Stimulated activated CD8-positive, alpha-beta memory T cell treated with anti-CD3 and anti-CD28 coated beads, Interleukin-7, amount 100 ng/mL, for 24 hours (primary cell): ENCODE data around the gene ARHGEF2.
A peak's percentile ranks its signal among the peaks of the same experiment; 100 is the strongest.
"Not testable (repeated sequence)": the region's sequence is repeated elsewhere in the genome, so short reads cannot be mapped to it uniquely, and the experiment has no call there.

Source experiments
- DNase-seq: peaks from one replicate; pipeline ENCODE4 v3.0.0-alpha.2; 2020; ENCODE audit warnings: low read depth

The ARHGEF2 gene

DNA sequence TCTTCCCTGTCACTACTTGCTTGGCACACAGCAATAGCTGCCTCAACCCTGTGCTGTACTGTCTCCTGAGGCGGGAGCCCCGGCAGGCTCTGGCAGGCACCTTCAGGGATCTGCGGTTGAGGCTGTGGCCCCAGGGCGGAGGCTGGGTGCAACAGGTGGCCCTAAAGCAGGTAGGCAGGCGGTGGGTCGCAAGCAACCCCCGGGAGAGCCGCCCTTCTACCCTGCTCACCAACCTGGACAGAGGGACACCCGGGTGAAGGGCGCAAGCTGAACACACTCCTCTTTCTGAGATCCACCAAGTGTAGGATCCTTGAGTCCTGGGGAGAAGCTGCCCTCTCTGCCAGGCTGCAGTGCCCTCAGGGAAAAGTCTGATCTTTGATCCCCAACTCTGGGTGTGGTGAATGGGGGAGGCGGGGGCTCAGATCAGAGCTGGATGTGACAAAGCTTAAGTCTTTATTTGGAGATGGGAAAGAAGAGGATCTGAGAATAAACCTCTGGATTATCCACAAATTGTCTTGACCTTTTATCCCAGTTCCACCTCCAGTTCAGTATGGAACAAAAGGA is 35.7 kb downstream of the ARHGEF2 start:
- no peak for DNase-seq

DNA sequence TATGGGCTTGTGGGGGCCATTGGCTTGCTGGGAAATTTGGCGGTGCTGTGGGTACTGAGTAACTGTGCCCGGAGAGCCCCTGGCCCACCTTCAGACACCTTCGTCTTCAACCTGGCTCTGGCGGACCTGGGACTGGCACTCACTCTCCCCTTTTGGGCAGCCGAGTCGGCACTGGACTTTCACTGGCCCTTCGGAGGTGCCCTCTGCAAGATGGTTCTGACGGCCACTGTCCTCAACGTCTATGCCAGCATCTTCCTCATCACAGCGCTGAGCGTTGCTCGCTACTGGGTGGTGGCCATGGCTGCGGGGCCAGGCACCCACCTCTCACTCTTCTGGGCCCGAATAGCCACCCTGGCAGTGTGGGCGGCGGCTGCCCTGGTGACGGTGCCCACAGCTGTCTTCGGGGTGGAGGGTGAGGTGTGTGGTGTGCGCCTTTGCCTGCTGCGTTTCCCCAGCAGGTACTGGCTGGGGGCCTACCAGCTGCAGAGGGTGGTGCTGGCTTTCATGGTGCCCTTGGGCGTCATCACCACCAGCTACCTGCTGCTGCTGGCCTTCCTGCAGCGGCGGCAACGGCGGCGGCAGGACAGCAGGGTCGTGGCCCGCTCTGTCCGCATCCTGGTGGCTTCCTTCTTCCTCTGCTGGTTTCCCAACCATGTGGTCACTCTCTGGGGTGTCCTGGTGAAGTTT is 36.4 kb downstream of the ARHGEF2 start:
- no peak for DNase-seq

DNA sequence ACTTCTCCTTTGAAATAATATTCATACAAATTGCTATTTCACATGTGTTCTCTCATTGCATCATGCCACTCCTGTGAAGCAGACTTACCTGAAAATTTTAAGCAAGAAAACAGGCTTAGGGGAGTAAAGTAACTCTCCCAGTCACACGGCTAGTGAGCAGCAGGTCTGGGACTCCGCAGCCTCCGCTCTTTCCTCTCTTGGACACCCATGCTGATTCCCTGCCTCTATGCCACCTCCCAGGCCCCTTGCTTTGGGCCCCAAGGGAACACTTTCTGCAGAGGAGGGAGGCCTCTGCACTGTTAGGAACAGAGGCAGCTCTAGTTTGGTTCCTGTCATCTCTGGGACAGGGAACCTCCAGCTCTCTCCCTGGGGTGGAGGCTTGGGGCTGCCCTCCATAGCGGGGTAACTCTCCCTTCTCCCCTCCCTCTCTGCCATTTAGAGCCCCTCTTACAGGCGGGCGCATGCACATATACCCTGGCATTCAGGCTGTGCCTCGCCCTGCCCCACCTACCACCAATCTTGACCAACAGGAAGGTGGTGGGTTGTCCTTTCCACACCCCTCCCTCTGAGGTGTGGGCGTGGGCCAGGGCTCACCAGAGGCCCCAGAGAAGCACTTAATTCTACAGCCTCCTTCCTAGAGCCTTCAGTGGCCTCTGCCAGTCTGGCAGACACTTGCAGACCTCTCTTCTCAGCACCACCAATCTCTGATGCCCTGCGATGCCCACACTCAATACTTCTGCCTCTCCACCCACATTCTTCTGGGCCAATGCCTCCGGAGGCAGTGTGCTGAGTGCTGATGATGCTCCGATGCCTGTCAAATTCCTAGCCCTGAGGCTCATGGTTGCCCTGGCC is 37.1 kb downstream of the ARHGEF2 start, which contains the start of gene RXFP4:
Gene RXFP4, plus strand, starts transcription at position 646 of the 852 bp plus-strand sequence. Its CDS starts 72 bp downstream, at position 718.
- DNase-seq = no peak

DNA sequence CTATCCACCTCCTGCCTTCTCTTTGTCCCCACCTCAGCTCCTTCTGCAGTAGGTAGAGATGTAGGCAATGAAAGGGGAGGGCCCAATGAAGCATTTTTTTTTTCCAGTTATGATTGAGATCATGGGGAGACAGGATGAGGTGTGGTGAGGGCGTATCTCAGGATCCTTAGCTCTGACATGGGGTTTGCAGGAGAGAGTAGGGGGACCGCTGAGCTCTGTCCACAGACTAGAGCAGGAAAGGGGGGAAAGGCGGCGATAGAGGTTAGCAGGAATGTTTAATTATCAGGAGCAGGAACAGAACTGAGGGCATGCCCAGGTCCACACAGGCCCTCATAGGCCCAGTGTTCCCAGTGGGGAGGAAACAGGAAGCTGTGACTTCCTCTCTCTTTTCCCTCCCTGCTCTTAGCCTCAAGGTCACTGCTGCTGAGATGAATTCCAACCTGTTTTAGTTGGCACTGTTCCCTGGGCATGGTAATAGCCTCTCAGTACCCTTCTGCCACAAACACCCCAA is 37.8 kb downstream of the ARHGEF2 start:
- DNase-seq = no peak

DNA sequence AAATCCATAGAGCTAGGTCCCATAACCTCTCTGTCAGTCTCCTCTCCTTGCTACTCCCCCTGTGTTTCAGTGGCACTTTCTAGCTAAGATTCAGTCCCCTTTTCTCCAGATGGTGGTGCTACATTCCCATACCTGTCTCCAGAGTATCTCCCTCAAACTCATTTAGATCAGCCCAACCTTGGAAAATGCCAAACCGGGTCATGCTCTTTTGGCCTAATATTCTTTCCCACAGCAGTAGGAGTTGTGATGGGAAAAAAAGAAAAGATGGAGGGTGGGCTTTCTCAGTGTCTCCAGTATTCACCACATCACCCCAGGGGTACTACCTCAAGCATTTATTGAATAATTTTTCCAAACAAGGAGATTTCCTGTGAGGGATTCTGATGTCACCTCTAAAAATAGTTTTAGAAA is 40.1 kb downstream of the ARHGEF2 start:
- no peak for DNase-seq

DNA sequence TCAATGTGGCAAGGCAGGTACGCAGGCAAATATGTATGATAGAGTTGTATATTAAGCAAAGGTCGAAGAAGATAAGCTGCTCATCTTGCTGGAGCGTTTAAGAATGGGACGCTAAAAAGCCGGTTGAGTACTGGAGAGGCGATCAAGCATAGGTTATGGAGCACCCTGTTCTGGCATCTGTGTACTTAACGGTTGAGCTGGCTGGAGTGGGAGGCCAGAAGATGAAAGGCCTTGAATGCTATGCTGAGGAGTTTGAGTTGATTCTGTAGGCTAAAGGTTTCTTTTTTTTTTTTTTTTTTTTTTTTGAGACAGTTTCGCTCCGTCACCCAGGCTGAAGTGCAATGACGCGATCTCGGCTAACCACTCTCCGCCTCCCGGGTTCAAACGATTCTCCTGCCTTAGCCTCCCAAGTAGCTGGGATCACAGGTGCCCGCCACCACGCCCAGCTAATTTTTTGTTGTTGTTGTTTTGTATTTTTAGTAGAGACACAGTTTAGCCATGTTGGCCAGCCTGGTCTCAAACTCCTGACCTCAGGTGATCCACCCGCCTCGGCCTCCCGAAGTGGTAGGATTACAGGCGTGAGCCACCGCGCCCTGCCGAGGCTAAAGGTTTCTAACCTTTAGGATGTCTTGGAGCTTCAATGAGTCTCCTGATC is 43.3 kb downstream of the ARHGEF2 start:
- DNase-seq = no peak

DNA sequence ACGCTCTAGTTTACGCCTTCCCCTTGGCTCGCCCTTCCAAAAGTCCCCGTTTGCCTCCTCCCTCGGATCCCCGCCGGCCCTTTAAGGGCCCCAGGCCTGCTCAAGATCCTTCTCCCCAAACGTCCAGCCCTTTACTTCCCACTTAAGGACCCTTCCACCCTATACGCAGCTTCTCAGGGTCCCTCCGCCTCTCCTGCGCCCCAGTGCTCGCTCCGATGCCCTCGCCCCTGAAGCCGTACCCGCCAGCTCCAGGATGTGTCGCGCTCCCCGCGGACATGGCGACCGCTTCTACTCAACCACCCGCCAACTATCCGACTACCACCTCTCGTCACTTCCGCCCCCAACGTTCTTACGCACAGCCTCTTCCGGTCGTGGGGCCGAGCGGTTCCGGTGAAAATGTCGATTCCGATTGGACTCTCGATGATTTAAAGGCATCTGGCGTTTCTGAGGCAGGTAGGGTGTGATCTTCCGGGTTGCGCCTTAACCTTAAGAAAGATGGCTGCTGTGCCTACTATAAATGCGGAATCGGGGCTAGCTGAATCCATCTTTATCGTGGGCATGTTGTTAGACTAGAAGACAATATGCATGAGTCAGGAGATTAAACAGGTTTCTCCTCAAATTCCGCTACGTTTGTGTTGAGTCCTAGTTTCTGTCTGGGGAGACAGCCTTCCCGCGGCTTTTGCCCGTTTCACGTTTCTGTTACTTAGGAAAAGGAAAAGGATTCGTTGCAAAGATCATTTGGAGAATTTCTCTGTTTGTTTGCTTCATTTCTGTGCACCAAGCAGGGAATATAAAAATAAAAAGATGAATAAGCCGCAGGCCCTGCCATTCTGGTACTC is 44.0 kb downstream of the ARHGEF2 start, which contains the start of gene KHDC4:
Gene KHDC4, minus strand, starts transcription at position 317 of the 839 bp plus-strand sequence. Its CDS starts 40 bp downstream, at position 277.
- peak; percentile 79 for DNase-seq

DNA sequence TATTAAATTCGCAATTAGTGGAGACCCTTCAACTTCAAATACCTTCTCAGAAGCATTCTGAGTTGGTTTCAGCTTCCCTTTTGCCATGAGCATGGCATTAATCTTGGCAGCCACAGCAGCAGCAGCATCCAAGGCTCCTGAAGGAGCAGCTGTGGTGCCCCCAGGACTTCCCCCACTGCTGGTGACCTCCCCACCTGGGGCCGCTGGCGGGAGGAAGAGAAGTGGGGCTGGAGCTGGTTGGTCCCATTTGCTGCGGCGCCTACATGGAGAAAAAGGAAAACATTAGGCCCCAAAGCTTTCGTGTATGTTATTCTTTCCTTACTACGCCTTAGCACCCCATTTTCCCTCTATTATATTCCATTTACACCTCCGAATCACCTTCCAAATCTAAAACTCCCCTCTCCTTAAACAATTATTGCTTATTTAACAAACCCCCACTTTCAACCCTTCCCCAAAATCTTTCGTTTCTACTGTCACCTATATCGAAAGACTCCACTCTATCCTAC is 44.7 kb downstream of the ARHGEF2 start:
- DNase-seq = no peak

DNA sequence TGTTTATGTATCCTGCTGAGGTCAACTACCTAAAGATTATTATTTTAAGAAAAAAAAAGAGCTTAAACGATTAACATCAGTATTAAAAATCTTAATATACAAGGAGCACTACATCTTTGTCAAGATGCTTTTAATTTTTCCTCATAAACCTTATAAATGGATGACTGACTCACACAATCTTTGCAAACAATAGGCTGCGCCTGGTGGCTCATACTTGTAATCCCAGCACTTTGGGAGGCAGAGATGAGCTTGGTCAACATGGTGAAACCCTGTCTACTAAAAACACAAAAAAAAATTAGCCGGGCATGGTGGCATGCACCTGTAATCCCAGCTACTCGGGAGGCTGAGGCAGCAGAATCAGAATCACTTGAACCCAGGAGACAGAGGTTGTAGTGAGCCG is 45.9 kb downstream of the ARHGEF2 start:
- no peak for DNase-seq

DNA sequence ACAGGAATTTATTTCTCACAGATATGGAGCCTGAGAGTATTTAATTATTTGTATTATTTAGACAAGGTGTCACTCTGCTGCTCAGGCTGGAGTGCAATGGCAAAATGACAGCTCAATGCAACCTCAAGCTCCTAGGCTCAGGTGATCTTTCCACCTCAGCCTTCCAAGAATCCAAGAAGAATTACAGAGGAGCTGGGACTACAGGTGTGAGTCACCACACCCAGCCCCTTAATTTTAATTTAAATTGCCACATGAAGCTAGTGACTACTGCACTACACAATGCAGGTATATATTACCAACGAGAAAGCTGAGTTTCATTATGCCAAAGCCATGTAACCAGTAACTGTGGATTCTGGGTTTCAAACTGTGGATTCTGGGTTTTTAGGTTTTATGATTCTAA is 46.3 kb downstream of the ARHGEF2 start:
- DNase-seq = no peak

DNA sequence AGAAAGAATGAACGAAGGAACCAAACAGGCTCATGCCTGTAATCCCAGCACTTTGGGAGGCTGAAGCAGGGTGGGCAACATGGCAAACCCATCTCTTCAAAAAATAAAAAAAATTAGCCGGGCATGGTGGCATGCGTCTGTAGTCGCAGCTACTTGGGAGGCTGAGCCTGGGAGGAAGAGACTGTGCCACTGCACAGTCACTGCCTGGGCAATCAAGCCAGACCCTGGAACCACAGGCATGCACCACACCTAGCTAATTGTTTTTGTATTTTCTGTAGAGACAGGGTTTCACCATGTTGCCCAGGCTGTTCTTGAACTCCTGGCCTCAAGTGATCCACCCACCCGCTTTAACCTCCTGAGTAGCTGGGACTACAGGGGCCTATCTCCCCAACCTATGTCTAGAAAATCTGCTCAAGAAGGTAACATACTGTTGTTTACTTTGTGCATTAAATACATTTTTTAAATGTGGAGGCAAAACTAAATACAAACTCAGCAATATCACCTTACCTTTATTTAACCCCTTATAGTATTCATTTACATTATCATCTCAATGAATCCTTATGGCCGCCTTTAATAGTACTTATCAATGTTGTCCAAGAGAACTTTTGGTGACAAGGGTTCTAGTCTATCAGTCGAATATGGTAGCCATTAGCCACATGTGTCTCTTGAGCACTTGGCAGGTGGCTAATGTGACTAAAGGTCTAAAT is 46.9 kb downstream of the ARHGEF2 start:
- no peak for DNase-seq

DNA sequence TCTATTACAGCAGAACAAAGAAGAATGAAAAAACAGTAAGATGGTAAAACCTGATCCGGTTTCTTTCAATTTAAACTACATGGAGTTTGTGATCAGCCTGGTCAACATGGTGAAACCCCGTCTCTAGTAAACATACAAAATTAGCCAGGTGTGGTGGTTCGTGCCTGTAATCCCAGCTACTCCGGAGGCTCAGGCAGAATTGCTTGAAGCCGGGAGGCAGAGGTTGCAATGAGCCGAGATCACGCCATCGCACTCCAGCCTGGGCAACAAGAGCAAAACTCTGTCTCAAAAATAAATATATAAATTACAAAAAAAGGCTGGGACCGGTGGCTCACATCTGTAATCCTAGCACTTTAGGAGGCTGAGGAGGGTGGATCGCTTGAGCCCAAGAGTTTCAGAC is 47.6 kb downstream of the ARHGEF2 start:
- not testable (repeated sequence) for DNase-seq

DNA sequence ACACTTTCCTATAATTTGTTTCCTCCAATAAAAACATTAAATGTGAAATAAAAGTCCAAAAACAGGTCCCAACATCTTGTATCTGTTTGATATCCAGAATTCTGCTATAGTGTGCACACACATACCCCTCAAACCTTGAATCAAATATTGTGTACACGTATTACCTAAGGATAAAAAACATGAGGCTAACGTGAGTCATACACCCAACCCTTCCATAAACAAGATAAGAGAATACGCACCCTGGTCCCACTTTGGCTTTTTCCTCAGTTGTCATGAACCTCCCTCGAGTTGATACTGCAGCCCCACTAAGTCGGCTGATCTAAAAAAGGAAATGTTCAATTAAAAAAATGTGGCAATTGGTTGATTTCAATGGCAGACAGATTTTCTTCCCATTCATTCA is 49.3 kb downstream of the ARHGEF2 start:
- no peak for DNase-seq

DNA sequence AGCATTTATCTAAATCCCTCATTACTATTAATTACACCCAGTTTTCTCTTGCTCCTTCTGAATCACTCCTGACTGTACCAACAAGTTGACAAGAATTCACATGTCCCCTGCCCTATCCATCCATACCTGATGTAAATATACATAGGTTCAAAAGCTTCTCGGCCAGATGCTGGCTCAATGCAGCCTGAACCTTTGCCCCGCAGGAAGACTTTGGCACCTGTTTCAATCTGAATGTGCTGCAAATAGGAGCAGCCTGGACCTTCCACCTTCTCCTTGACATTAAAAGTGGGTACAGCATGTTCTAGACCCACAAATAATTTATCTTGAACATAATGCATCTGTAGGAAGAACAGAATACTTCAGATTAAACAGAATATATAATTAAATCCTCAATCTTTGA is 52.8 kb downstream of the ARHGEF2 start:
- no peak for DNase-seq

DNA sequence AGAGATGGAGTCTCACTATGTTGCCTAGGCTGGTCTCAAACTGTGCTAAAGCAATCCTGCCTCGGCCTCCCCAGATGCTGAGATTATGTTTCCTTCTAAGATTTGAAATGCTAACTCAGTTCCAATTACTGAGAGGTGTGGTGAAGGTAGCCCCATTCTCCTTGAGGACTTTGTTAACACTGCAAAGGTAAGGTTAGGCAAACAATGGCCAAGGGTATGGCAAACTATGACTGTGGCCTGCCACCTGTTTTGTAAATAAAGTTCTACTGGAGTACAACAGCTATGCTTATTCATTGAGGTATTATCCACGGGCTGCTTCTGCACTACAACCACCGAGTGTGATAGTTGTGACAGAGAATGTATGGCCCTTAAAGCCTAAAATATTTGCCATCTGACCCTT is 57.6 kb downstream of the ARHGEF2 start:
- no peak for DNase-seq

DNA sequence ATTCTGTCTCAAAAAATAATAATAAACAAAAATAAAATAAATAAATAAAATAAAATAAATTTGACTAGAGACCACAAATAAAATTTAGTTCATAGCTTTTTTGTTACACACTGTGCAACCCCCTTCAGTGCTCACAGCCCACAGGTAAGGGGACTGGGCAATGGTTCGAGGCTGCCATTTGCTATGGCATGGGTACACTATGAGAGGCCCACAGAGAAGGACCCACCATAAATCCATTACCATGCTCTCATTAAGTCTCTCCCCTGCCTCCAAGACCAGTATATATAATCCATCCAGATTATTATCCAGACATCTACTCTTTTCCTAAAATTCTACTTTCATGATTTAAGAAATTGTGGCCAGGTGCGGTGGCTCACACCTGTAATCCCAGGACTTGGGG is 58.5 kb downstream of the ARHGEF2 start:
- DNase-seq = no peak

DNA sequence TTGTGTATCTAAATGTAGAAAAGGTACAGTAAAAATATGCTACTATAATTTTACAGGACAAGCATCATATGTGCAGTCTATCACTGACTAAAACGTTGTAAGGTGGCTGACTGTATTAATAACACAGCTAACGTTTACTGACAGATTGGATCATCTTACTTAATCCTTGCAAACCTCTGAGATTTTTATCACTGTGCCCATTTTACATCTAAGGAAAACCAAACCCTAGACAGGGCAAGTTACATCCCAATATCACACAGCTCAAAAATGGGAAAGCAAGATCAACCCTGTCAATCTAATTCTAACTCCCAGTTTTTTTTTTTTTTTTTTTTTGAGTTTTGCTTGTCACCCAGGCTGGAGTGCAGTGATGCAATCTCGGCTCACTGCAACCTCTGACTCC is 59.7 kb downstream of the ARHGEF2 start:
- no peak for DNase-seq

DNA sequence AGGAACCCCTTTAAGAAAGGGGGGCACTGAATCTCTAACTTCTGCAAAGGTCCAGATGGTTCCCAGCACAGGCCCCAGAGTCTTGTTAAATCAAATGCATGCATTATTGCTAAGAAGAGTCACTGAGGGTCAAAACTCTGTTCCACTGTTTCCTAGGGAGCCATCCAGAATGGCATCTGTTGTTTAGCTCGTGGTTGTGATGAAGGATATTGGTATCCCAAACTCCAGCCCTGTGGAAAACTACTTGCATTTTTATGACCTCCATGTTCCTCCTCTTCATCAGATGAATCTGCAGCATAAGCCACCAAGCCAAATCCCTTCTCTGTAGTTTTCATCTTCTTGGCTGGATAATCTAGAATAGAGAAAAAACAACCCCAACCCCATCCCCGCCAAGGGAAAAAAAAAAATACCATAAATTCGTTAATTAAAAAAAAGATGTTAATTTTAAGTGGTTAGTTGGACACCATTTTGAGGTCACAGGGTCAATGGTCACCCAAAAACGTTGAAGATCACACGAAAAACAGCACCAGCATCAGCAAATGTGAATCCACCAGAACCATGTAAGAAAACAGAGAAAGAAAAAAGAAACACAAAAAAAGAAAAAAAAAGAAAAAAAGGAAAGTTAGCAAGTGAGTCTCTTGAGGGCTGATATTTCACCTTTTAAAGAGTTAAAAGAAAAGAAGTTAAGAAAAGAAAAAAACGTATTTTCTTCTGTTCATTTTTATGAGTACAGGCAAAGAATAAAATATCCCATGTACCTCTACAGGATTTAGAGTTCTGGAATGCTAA is 64.2 kb downstream of the ARHGEF2 start:
- no peak for DNase-seq

DNA sequence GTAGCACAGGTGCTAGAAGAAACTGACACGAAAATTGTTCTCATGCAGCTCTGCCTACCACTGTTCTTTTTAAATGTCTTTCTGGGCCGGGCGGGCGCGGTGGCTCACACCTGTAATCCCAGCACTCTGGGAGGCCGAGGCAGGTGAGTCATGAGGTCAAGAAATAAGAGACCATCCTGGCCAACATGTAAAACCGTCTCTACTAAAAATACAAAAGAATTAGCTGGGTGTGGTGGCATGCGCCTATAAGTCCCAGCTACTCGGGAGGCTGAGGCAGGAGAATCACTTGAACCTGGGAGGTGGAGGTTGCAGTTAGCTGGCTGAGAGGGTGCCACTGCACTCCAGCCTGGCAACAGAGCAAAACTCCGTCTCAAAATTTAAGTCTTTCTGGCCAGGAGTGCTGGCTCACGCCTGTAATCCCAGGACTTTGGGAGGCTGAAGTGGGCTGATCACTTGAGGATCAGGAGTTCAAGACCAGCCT is 66.3 kb downstream of the ARHGEF2 start:
- DNase-seq = no peak
